HG03097 (cell line): ENCODE results near the gene ADAMTS2.

Experiments used
- ATAC-seq: cut with Tn5 transposase; IDR thresholded peaks from one replicate; pipeline ENCODE4 v1.9.1; 2021; ENCODE audit not compliant: unreplicated experiment, low FRiP score

The ADAMTS2 gene

DNA sequence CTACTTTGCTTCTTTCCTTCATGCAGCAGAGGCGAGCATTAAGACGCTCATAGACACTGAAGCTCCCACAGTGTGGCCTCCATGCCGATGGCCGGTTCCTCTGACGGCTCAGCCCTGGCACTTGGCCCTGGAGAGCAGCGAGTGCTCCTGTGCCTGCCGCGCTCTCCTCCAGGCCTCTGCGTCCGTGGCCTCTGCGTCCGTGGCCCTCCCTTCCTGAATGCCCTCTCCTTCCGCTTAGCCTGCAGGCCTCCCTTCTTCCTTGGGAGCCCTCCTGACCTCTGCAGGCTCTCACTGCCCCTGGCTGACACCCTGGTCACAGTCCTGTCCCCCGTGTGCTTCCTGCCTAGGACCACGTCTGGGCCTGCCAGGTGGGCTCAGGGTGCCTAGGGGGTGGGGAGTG is 192.3 kb downstream of the ADAMTS2 start:
- no peak for ATAC-seq

DNA sequence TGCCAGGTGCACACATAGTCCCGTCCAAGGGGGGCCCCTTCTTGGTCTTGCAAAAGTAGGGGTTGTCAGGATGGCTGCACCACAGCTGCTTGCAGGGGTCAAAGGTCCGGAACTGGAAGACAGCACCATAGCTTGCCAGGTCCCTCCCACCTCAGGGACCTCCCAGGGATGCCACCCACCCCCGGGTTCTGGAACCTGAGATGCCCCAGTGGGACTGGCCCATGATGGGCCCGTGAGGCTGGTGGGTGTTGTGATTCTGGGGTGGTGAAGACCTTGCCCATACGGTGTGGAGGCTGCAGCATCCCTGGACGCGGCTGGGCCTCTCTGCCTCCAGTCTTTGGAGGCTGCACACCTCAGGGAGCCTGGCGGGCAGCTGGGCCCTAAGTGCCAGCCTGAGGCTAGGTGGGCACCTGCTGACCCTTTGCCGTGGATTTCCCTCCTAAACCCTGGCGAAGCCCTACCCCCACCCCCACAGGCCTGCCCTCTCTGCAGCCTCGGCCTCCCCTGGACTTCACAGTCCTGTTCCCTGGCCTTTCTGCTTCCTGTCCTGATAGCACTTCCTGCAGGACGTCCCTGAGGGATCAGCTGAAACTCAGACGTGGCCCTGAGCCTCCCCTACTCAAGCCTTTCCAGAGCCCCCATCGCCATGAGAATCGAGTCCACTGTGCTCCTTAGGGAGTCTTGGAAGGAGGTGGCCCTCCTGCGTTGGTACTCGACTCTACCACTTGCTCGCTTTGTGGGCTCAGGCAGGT is 192.9 kb downstream of the ADAMTS2 start:
- ATAC-seq, result no peak

DNA sequence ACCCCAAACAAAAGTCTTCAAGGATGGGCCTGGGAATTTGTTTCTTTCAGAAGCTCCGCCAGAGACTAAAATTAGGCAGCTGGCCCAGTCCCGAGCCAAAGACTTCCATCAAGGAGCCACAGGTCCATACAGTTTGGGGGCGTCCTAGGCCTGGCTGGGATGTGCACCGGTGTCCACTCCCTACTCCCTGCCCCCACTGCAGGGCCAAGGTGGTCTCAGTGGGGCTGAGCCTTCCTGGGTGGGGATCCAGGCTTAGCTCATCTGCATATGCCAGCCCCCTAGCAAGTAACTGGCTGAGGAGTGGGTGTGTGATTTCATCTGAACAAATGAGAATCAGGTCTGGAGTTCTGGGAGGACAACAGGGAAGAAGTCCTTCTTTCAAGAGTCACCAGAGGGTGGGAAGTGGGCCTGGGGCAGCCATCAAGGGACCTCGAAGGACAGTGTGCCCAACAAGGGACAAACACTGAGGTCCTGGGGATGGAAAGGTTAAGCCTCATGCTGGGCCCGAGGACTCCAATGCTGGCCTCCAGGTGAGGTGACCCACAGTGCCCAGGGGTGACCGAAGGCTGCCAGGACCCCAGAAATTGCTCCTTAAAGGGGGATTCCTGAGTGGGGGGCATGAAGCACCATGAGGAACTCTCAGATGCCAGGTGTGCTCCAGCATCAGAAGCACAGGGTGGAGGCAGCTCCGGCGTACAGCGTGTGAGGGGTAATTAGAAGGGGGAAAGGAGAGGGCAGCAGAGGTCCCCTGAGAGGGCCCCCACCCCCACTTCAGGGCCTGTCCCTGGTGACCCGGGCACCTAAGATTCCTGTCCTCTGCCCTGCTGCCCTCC is 193.8 kb downstream of the ADAMTS2 start:
- no peak for ATAC-seq

DNA sequence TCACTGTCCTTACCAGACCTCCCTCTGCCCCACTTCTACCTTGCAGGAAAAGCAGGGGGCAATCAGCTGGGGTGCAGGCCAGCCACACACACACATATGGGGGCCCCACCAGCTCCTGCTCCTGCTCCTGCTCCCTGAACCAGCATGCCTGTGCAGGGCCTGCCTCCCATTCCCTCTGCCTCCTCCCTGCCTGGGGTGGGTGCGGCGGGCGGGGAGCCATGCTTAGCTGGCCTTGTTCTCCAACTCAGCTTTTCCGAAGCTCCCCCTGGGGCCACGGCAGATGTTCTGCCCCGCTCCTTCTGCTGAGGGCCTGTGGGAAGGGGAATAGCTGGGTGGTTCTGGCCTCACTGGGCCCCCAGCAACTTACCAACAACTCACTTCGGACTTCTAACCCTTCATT is 195.2 kb downstream of the ADAMTS2 start:
- ATAC-seq, result no peak

DNA sequence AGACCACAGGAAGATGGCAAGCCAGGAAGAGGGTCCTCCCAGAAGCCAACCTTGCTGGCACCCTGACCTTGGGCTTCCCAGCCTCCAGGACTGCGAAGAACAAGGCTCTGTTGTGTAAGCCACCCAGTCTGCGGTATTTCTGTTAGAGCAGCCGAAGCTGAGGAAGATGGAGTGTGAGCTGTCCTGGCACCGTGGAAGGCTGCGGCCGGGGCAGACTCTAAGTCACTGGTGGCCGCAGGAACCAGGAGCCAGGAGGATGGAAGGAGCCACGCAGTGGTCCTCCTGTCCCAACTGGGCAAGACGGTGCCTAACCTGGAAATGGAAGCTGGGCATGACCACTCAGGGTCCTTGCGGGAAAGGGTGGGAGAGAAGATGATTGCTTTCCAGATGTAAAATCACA is 196.0 kb downstream of the ADAMTS2 start:
- ATAC-seq, result no peak

DNA sequence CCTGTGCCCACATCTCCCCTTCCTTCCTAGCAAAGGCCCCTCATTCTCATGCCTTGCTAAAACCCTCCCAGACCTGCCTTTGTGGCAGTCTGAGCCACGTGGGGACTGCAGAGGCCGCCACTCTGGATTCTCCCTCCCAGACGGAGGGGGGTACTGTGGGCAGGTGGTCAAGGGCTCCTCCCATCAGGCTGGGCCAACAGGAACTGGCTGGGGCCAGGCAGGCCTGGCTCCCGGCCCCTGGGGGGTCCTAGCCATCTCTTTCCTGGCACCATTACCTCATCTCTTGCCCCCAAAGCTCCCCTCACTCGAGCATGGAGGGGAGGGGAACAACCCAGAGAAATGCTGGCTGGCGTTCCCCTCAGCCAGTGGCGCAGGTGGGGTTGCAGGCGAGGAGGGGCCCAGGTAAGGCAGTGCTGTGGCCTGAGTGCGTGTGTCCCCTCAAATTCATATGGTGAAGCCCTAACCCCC is 196.5 kb downstream of the ADAMTS2 start:
- ATAC-seq, result no peak

DNA sequence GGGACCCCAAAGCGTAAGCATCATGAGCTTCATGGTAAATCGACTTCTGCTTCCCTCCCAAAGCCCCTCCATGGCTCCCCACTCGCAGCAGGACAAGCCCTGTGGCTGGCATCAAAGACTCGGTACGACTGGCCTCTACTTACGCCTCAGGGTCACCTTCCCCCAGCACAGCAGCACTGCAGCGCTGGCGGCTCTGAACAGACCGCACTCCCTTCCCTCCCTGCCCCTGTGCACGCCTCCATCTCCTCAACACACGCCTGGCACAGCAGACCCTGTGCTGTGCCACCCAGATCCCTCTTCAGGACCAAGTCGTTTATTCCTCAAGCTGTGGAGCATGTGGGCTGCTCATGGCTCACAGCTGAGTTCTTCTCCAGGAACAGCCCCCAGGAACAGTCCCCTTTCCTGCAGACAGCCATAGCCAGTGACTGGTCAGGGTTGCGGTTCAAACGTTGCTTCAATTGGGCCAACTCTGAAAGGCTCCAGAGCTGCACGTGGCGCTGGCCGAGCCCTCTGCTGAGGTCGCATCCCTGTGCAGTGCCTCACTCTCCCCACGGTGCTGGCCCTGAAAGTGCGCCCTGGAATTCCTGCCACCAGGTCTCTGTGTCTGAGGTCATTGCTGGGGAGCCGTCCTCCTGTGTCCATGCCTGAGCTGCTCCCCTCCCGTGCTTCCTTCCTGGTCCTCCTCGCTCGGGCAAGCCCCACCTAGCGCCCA is 197.1 kb downstream of the ADAMTS2 start:
- no peak for ATAC-seq

DNA sequence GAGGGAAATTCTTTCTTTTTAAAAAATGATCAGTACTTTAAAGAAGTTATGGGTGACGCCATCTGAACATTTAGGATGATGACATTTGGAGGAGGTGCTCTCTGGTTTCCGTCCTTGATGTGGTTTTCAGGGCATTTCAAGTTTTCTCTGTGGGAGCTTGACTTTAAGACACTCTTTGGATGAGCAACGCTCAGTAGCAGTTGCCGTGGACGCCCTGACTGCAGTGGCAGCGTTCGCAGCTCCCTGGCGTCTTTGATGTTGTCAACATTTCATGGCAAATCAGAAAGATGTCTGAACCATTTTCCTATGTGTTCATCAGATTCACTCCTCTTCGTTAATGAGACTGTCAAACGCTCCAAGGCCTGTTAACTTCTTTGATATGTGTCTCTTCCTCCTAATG is 199.0 kb downstream of the ADAMTS2 start:
- no peak for ATAC-seq

DNA sequence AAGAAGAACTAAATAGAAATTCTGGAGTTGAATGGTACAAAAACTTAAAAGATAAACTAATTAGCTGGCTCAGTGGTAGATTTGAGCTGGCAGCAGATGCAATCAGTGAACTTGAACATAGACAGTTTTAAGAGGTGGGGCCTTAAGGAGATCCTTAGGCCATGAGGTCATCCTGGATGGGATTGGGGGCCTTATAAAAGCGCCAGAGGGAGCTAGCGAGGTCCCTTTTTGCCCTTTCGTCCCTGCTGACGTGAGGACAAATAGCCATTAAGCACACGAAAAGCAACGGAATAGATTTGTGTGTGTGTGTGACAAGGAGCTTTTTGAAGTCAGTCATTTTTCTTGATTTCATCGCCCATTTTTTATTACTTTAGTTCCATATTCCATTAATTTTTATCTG is 201.8 kb downstream of the ADAMTS2 start:
- no peak for ATAC-seq

DNA sequence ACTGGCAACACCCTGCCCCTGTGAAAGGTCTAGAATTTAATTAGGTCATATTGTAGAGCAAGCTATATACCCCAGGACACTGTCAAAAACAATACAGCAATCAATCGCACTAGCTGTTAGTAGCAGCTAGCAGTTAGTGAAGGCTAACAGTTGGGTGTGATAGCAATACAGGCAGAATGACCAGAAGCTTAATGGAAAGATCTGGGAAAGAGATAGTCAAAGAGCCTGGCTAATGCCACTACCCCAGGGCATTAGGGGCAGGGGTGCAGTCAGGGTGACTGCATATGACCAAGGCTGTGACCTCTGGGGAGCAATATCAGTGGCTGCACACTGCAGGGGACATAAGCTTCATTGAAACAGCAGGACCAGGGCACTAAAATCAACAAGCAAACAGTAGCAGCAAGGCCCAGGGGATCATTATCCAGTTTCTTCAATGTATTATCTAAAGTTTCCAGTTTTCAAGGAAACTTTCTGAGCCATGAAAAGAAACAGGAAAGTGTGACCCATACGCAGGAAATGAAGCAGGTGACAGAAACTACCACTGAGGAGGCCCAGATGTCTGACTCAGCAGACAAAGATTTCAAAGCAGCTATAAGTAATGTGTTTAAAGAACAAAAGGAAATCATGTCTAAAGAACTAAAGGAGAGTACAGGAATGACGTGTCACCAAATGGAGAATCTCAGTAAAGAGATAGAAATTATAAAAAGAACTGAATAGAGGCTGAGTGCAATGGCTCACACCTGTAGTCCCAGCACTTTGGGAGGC is 202.6 kb downstream of the ADAMTS2 start:
- no peak for ATAC-seq

DNA sequence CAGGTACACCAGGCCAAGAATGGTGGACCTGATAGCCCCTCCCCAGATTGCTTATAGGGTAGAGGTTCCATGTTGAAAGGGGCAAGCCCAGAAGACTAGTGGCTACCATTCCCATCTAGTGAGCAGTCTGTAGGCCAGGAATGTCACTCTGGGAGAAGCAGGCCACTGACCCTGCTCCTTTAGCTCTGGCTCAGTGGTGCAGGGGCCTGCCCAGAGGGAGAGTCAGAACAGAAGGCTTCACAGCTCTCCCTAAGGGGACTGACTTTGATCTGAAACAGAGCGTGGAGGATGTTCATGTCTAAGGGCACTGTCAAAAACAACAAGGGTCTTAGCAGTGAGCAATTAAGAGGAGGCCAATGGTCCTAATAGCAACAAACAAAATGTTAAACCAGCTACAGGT is 203.4 kb downstream of the ADAMTS2 start:
- no peak for ATAC-seq

DNA sequence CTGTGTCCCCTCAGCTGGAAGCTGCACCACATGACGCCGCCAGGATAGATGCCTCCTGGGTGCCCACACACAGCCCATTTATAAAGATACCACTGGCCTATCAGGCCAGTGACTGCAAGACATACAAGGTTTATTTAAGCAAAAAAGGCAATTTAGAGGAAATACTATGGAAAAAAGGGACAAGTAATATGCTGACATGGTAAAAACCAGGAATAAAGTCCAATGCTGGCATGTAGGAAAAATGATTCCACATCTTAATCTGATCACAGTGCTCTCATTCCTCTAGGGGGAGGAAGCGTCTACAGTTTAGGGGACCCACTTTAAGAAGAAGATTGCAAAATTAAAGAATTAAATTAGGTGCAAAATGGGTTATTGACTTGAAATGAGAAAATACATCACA is 205.0 kb downstream of the ADAMTS2 start:
- no peak for ATAC-seq

DNA sequence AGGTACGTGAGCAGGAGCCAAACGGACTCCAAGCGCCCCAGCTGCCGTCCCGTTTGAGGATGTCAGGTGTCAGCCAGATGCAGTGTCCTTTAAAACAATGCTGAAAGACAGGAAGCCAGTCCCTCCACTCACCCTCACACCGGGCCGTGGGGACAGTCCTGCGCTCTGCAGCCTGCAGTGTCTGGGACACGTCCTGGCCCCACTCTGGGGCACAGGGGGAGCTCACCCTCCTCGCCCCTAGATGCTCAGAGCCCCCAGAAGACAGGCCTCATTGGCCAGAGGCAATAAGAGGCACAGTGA is 205.4 kb downstream of the ADAMTS2 start:
- no peak for ATAC-seq

DNA sequence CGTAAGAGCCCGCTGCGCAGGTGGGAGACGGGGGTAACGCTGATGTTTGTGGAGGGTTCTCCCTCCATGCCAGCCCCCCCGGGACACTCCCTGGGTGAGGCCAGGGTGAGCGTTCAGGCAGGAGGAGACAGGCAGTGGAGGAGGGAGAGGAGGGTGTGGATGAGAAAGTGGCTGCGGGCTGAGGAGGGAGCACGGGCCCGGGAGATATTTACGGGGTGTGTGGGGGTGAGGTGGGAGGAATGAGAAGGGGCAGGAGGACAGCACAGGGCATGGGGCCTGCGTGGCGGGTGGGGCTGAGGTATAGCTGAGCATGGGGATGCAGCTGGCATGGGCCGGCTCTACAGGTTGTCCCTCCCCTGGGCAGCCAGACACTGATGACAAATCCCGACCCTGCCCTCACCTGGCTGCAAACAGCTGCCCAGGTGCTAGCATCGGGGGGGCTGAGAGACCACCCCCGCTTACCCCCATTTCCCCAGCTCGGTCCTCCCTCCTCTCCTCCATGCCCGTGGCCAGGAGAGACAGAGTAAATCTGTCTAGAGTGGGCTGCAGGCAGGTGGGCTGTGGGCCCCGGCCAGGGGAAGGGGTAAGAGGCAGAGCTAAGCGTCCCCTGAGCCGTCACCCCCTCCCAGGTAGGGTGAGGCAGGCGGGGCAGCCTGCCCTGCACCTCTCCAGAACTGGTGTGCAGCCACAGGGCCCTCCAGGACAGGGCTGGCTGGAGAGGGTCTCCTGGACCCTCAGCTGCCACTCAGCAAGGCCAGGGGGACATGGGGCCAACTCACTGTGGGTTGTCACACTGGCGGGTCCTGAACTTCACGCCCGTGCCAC is 205.9 kb downstream of the ADAMTS2 start:
- no peak for ATAC-seq

DNA sequence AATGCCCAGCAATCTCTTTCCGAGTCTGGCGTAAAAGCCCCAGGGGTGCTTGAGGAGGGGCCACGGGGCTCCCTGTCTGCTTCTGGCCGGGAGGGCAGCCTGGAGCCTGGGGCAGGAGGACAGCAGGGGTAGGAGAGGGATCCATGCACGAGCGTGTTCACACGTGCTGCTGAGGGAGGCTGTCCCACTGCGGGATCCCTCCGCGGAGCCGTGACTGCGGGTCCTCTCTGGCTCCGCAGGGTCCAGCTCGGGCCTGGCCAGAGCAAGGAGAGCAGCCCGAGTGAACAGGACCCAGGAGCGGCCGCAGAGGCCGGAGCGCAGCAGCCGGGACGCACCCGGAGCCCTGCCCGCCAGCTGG is 206.7 kb downstream of the ADAMTS2 start:
- no peak for ATAC-seq

DNA sequence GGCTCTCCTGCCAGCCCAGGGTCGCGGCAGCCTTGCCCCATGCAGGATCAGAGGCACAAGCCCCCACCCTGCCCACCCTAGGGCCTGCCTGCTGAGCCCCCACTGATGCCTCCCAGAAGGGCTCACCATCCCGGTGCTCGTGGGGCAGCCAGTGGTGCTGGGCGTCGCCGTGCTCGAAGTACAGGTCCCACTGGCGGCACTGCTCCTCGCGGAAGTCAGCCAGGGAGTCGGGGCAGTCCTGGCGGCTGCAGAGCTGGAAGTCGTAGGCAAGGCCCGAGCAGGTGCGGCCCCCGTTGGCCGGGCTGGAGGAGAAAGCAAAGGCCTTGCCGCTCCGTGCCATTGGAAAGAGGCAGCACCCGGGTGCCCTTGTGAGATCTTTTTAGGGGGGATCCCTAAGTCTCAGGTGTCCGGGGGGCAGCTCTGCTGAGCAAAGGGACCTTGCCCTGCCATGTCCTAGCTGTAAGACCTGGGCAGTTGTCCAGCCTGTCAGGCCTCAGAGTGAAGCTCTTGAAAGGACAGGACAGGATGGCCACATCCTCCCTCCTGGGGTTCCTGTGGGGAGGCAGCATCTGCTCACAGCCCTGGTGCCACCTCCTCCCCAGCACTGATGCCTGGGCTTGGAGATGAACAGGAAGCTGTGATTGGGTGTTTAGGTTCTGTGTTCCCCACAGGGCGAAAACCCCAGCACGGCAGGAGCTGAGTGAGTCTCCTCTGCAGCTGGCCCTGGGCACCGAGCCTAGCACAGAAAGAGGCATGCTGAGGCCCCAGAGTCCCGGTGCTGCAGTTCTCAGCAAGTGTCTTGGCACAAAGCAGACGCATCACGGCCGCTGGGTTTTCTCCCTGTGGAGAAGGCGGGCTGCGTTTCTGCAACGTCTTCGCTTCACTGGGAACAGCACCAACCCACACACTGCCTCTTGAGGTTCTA is 207.4 kb downstream of the ADAMTS2 start:
- no peak for ATAC-seq

DNA sequence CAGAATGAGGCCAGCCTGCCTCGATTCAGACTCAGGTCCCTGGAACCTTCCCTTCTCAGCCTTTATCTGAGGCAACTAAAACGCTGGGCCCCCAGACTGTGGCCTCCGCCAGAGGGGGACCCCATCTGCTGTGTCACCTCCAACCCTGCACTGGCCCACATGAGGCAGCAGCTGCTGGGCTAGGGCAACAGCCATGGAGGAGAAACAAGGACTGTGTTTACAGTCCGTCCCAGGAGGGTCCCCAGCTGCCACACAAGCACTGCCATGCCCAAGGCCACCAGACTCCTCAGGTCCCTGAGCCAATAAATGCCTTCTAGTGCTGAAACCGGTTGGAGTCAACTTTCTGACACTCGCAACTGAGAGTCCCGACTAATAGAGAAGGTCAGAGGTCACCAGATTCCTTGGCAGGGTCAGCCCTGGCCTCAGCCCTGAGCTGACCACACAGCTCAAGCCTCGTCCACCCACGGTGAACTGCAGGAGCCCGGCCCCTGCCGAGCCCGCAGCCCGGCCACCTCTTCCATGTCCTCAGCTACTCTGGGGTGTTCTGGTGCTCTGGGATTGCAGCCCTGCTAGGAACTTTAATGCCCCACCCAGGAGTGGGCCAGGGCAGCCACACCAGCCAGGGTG is 208.1 kb downstream of the ADAMTS2 start:
- ATAC-seq, result no peak

DNA sequence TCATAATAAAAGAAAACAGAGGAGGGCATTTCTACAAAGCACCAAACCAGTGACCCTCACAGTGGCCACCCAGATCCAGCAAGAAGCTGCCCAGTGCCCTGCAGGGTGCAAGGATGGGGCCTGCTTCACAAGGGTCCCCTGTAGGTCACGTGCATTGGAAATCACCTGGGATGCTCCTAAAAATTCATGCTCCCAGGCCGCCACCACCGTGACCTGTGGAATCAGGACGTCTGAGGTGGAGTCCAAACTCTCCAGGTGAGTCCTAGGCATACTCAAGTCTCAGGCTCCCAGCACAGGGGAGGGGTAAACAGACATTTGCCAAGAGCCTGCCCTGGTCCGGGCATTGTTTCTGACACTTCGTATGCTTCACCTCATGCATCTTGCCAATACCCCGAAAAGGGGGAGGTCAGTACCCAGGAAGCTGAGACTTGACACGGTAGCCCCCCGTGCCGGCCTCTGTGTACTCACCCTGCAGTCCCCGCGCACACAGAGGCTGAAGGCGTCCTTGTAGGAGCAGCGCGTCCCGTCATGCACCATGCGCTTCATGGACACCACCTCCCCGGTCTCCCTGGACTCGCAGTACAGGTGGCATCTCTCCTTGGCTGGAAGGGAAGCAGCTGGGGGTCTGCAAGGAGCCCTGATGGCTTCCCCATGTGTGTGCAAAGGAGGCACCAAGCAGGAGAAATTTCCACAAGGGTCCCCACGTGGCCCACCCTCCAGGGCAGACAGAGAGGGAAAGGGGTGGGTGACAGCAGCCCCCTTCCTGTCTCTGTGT is 209.6 kb downstream of the ADAMTS2 start:
- no peak for ATAC-seq
